Measurements from ENCODE around the gene AGRN. TPM values are rescaled to one million over a fixed set of nuclear protein-coding genes. Genes with fewer than 3 reads are reported as not detected.
A peak's percentile ranks its signal among the peaks of the same experiment; 100 is the strongest.

Gene AGRN
- polyA plus RNA-seq, 1 experiment = 28.3 TPM

DNA sequence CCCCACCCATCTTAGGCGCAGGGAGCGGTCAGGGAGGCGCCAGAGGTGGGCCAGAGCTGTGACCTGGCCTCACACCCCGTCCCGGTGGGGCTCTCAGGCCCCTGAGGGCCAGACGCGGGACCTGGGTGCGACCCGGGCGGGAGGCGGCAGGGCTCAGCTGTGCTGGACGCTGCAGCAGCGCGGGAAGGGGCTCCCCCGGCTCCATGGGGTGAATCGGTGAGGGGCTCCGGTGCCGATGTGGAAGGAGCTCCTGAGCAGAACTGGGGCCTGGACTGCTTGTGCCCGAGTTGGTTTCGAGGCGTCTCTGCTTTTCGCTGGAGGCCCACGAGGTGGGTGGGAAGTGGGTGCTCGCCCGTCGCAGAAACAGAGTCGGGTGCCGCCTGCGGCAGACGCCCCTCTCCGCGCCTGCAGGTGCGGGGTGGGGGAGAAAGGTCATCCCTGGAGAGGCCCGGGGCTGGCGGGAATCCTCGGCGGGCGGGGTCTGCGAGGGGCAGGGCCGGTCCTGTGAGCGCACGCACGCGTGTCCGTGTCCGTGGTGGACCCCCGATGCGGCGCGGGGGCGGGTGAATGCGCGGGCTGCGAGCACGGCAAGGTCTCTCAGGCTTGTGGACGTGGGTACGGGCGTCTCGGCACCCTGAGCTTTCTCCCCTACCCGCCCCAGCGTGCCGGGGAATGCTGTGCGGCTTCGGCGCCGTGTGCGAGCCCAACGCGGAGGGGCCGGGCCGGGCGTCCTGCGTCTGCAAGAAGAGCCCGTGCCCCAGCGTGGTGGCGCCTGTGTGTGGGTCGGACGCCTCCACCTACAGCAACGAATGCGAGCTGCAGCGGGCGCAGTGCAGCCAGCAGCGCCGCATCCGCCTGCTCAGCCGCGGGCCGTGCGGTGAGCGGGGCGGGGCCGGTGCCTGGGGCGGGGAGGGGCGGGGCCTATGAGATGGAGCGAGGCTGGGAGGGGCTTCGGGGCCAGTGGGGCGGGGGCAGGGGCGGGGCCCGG, 20.4 kb downstream of the AGRN start:
- ChIA-PET POLR2A (interaction anchor here (0.6 to 1.6 kb wide), 4 partner anchors 9 to 107 kb away, joined by 3 to 4 read pairs (median 4); no protein-coding TSS in a partner anchor), CTCF (interaction anchor here (1.1 to 1.3 kb wide), 3 partner anchors 18 to 56 kb away, joined by 3 to 4 read pairs (median 3); no protein-coding TSS in a partner anchor)
- Histone ChIP-seq H3K27ac (ENCODE audit: low read depth, low read length) (no peak overlapping the region), H3K4me3 (ENCODE audit: low read depth, low read length) (peak overlapping the region; percentile 48), H3K9me3 (ENCODE audit: control insufficient read depth, insufficient read depth, low read length) (peaks cover 3% of the 10 kb centered on the region; the same call in 1 of the 2 replicates), H3K27me3 (ENCODE audit: control insufficient read depth, insufficient read depth, low read length) (no peaks in the 10 kb centered on the region)
- peak; percentile 66 for DNase-seq (ENCODE audit: low read depth, low spot score)
- TF ChIP-seq, protein P1, sequence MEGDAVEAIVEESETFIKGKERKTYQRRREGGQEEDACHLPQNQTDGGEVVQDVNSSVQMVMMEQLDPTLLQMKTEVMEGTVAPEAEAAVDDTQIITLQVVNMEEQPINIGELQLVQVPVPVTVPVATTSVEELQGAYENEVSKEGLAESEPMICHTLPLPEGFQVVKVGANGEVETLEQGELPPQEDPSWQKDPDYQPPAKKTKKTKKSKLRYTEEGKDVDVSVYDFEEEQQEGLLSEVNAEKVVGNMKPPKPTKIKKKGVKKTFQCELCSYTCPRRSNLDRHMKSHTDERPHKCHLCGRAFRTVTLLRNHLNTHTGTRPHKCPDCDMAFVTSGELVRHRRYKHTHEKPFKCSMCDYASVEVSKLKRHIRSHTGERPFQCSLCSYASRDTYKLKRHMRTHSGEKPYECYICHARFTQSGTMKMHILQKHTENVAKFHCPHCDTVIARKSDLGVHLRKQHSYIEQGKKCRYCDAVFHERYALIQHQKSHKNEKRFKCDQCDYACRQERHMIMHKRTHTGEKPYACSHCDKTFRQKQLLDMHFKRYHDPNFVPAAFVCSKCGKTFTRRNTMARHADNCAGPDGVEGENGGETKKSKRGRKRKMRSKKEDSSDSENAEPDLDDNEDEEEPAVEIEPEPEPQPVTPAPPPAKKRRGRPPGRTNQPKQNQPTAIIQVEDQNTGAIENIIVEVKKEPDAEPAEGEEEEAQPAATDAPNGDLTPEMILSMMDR (IDR thresholded peaks at IDR 0.05; ENCODE audit: low read depth, low read length) = peak; percentile 21; the same call in 1 of the 2 replicates

DNA sequence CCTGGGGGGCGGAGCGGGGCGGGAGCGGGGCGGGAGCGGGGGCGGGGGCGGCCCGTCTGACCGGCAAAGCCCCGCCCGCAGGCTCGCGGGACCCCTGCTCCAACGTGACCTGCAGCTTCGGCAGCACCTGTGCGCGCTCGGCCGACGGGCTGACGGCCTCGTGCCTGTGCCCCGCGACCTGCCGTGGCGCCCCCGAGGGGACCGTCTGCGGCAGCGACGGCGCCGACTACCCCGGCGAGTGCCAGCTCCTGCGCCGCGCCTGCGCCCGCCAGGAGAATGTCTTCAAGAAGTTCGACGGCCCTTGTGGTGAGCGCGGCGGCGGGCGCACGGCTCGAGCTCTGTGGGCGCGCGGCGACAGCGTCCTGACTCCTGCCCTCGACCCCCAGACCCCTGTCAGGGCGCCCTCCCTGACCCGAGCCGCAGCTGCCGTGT, 21.2 kb downstream of the AGRN start:
- CTCF ChIA-PET = interaction anchor here (1.1 kb wide), 1 partner anchor 18 kb away, joined by 3 read pairs; no protein-coding TSS in a partner anchor
- TF ChIP-seq, protein P1 (IDR thresholded peaks at IDR 0.05; ENCODE audit: low read depth, low read length) = no peak
- no peaks in the 10 kb centered on the region for H3K27me3 ChIP-seq (ENCODE audit: control insufficient read depth, insufficient read depth, low read length)

DNA sequence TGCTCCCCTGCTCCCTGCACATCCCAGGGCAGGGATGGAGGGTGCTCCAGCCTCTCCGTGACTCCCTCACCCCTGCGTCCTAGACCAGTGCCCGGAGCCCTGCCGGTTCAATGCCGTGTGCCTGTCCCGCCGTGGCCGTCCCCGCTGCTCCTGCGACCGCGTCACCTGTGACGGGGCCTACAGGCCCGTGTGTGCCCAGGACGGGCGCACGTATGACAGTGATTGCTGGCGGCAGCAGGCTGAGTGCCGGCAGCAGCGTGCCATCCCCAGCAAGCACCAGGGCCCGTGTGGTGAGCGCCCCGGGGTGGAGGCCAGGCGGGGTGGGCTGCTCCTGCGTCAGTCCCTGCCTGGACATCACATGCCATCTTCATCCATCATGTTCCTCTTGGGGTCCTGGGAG, 22.0 kb downstream of the AGRN start:
- TF ChIP-seq, protein P1 (IDR thresholded peaks at IDR 0.05; ENCODE audit: low read depth, low read length) = no peak
- ChIA-PET POLR2A (no interaction called here), CTCF (interaction anchor here (1.1 kb wide), 1 partner anchor 17 kb away, joined by 3 read pairs; no protein-coding TSS in a partner anchor)
- no peak for DNase-seq (ENCODE audit: low read depth, low spot score)
- H3K27me3 ChIP-seq (ENCODE audit: control insufficient read depth, insufficient read depth, low read length) = no peaks in the 10 kb centered on the region
- no peak overlapping the region for H3K27ac ChIP-seq (ENCODE audit: low read depth, low read length)
- H3K9me3 ChIP-seq (ENCODE audit: control insufficient read depth, insufficient read depth, low read length) = peaks cover 3% of the 10 kb centered on the region; the same call in 1 of the 2 replicates
- no peak overlapping the region for H3K4me3 ChIP-seq (ENCODE audit: low read depth, low read length)

More for the DNA sequence above, 21.2 kb downstream of the AGRN start:
- POLR2A ChIA-PET = interaction anchor here (0.7 to 1.6 kb wide), 3 partner anchors 10 to 22 kb away, joined by 3 to 4 read pairs (median 3); no protein-coding TSS in a partner anchor
- Histone ChIP-seq H3K27ac (ENCODE audit: low read depth, low read length) (no peak overlapping the region), H3K9me3 (ENCODE audit: control insufficient read depth, insufficient read depth, low read length) (peaks cover 3% of the 10 kb centered on the region; the same call in 1 of the 2 replicates), H3K4me3 (ENCODE audit: low read depth, low read length) (no peak overlapping the region)
- no peak for DNase-seq (ENCODE audit: low read depth, low spot score)

DNA sequence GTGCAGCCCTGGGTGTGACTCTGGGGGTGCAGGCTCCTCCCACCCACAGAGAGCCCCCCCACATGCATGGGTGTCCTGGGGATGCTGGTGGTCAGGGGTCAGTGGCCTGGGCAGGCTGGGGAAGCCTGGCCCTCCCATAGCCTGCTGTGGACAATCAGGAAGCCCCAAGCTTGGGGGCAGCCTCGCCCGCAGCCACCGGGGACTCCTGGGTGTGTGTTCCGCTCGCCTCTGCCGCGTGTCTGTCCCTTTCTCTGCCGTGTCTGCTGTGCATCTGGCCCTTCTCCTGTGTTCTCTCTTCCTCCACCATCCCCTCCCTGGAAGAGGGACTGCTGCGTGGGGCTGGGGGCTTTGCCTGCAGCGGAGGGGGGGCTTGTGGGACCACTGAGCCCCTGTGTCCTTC, 22.9 kb downstream of the AGRN start:
- ChIA-PET CTCF (no interaction called here), POLR2A (no interaction called here)
- TF ChIP-seq, protein P1 (IDR thresholded peaks at IDR 0.05; ENCODE audit: low read depth, low read length) = no peak
- H3K9me3 ChIP-seq (ENCODE audit: control insufficient read depth, insufficient read depth, low read length) = peaks cover 3% of the 10 kb centered on the region; the same call in 1 of the 2 replicates
- H3K27ac ChIP-seq (ENCODE audit: low read depth, low read length) = no peak overlapping the region
- DNase-seq (ENCODE audit: low read depth, low spot score) = no peak
- H3K27me3 ChIP-seq (ENCODE audit: control insufficient read depth, insufficient read depth, low read length) = no peaks in the 10 kb centered on the region
- H3K4me3 ChIP-seq (ENCODE audit: low read depth, low read length) = no peak overlapping the region
